Stimulated activated CD8-positive, alpha-beta memory T cell treated with anti-CD3 and anti-CD28 coated beads, Interleukin-7, amount 100 ng/mL, for 1 hour (primary cell): ENCODE measurements around the gene PRKCE.
A peak's percentile ranks its signal among the peaks of the same experiment; 100 is the strongest.

Experiments used
- DNase-seq, 2 donors: peaks; one replicate each; pipeline ENCODE4 v3.0.0-alpha.2; 2020; ENCODE audit warnings: low read depth in 2 of 2

Gene PRKCE

DNA sequence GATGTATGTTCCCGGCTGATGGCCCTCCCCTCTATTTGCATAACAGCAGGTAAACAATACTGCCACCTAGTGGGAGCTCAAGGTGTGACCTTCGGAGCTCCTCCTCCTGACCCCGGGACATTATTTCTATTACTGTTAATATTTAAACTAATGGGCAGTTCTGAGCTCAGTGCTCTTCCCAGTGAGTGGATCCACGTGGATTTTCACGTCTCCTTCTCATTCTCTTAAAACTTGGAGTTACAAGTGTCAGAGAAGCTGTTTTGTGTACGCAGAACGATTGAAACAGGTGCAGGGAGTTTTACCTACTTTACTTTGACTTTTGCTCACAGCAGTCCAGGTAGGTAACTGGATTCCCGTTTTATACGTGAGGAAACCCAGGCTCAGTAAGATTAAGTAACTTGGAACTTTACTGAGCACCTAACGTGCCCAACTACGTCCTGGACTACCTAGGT is 127.3 kb downstream of the PRKCE start:
- DNase-seq, result peak; percentile 38 to 51

DNA sequence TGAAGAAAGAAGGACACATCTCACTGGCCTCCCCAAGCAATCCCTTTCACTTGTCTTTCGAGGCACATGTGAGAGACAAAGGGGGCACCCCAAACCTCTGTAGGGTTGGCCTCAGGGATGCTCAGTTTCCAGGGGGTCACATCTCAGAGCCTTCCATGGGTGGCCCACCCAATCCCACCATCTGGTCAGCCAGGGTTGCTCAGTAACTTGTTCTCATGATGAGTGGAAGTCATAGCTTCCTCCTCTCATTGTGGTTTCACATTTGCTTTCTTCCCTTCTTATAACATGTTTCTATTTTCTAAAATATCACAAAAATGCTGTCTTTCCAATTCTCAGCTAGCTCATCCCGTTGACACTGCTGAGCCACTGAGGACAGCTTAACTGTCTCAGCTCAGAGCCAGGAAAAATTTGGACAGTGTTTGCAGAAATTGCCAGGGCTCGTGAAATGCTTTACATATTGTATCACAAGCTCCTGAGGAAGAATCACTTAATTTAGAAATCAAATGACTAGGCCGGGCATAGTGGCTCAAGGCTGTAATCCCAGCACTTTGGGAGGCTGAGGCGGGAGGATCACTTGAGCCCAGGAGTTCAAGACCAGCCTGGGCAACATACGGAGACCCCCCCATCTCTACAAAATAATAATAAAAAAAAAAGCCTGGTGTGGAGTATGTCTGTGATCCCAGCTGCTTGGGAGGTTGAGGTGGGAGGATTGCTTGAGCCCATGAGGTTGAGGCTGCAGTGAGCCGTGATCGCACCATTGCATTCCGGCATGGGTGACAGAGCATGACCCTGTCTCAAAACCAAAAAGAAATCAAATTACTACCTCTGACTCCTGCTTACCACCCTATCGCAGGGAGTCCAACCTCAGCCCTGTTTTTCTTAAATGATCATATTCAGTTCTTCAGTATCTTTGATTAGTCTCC is 129.3 kb downstream of the PRKCE start:
- no peak for DNase-seq

DNA sequence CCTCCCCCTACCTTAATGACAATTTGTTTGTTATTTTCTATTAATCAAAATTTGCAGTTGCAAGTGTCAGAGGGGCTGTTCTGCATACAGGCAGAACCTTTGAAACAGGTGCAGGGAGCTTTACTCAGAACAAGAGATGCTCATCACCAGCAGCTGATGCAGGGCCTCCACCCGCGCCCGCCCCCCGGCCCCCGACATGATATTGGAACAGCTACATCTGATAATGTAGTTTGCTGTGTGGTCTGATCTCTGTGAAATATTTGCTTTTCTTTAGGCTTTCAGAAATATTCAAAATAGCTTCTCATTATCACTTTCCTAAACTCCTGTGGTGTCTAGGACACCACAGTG is 130.0 kb downstream of the PRKCE start:
- DNase-seq, result no peak

DNA sequence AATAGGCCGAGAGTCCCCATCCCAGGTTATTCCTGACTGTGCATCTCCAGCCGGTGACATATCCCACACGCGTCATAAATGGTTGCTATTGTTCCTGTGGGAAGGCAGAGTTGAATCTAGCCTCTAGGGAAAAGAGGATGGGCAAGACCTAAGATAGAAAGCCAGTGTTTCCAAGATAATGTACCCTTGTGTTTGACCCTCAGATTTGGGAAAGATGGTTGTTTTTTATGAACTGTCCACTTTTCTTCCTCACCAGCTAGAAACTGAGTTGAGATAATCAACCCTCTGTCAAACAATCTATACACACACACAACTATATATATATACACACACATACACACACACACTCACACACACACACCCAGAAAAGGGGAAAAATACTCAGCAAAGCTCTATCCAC is 131.0 kb downstream of the PRKCE start:
- no peak for DNase-seq

DNA sequence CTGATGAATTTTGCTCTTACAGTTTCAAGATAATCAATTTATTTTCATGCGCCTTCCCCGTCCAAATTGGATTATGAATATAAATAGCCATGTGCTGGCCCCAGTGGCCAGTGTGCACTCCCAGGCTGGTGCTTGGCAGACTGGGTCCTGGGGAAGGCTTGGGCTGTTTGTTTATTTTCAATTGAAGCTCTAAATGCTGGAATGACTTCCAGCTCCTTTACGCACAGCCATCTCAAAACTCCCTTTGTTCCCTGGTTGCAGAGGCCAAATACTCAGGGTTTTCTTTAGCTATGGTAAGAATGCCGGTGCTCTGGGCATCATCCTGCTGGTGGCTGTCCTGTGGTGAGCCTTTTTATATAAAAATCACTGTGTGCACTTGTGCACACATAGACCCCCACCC is 131.5 kb downstream of the PRKCE start:
- DNase-seq, result no peak

DNA sequence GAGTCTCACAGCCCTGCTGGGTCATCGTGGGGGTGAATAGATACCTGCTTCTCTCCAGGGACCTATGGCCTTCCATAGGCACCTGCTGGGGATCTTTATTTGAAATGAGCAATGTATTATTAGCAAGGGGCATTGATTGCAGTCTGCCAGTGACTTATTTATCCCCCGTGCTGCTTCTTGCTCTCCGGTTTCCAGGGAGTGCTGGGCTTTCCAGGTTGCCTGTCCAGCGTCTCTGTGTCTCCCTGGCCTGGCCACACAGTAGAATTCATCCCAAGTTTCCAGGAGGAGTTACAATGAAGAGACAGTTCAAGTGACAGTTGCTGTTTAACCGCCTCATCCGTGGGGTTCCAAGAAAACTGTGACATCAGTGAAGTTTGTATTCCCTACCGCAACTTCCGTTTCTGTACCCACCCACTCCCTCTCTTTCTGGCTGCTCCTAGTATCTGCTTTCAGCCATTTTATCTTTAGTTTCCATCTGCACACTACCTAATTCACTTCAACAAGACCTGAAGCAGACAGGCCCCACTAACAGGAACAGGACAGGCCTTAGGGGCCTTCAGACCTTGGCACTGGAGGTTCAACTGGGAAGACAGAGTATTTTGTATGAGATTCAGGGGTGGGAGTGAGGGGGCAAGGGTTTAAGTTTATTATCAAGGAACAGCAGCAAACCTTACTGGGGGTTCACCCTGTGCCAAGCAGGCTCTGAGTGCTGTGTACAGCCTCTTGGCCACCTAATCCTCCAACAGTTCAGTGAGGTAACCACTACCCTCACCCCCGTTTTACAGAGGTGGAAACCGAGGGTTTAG is 134.8 kb downstream of the PRKCE start:
- no peak for DNase-seq

DNA sequence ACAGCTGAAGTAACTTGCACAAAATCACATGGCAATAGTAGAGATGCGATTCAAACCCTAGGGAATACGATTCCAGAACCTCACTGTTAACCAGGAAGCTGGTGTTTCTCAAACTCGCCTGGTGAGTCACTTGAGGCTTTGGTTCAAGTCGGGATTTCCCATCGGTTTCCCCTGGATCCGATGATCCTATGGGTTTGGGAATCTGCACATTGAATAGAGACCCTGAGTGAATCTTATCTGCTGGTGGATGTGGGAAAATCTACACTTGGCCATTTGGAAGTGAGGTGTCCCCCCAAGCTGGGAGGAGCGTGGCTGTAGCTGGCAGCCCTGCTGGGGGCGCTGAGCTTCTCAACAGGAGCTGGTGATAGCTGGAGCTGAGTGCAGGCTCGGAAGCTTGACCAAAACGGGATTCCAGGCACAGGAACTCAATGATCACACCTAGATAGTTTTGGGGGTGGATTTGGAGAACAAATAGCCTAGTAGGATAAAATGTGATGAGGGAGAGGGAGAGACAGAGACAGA is 135.4 kb downstream of the PRKCE start:
- DNase-seq, result no peak

DNA sequence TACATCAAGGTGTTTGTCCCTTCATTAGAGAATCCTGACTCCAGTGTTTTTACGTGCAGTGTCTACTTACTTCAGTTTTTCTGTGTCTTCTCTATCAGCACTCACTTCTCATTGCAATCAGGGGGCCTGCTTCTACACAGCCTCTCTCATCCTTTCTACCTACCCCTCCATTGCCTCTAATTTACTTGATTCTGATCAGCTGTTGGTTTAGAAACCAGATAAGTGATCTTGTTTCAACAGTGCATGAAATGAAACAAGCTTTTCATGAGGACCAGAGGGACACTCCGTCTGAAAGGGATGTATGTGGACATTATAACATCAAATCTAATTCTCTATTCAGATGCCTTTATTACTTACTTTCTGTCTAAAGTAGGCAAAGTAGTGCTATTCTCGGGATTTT is 136.9 kb downstream of the PRKCE start:
- no peak for DNase-seq

DNA sequence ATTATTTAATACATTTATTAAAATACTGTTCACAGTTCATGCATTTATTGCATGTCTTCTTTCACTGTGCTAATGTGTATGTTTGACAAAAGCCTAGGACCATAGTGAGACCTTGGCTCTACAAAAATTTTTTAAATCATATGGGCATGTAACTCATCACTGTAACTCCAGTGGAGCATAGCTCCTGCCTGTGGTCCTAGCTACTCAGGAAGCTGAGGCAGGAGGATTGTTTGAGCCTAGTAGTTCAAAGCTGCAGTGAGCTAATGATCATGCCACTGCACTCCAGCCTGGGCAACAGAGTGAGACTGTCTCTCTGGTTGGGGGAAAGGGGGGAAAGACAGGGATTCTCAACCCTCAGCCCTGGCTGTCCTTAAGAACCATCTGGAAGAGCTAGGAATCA is 137.8 kb downstream of the PRKCE start:
- no peak for DNase-seq

DNA sequence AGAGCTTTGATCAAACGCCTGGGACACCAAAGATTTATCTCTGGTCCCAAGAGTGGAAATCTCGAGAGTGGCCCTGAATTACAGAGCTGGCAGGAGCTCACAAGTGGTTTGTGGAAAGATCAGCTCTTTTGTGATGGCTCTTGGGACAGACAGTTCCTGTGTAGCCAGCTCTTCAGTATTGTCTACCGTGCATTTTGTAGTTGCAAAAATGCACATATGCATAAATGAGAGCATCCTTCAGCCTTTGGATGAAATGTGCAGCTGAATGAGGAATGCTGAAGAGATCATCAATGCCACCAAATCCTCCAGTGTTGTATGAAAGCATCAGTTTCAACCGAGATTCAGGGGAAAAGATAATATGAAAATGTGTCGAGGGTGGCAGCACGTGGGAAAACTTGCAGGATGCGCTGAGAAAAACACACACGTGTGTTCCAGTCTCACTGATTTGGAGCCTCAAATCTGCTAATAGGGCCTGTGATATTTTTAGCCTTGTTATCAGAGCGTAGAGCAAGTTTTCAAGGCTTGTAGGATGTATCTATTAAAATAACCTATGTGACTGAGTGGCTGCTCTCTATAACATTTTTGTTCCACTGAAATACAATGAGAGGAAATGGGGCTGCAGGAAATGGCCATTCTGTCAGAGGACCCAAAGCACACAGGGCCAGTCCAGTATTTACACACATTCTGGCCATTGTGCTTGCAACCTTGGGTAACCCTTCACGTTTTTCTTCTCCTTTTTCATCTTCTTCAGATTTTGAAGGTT is 138.7 kb downstream of the PRKCE start:
- DNase-seq, result no peak

DNA sequence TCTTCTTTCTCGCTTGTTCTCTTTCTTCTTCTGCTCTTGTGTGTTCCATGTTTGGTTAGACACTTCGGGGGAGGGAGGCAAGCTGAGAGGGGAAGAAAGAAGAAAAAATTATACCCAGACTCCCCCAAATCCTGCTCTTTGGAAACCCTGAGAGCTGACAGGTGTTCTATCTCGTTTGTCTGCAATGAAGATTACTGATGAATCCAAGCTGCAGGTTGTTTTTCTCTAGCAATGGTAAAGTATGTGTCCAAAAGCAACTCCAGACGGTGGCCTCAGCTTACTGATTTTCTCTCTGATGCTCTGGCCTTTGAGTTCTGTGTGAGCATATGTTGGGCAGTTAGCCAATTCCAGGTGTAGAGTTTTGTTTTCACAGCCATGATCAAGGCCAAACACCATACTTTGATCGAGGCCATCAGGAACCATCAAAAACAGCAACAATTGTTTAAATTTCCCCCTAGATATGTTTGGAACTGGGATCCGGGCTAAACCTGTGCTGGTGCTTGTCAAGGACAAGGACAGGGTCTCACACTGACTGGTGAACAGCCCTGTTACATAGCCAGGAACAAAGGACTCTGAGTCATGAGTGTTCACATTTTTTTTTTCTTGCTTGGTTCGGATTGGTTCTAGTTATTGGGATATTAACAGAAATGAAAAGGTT is 142.0 kb downstream of the PRKCE start:
- no peak for DNase-seq

DNA sequence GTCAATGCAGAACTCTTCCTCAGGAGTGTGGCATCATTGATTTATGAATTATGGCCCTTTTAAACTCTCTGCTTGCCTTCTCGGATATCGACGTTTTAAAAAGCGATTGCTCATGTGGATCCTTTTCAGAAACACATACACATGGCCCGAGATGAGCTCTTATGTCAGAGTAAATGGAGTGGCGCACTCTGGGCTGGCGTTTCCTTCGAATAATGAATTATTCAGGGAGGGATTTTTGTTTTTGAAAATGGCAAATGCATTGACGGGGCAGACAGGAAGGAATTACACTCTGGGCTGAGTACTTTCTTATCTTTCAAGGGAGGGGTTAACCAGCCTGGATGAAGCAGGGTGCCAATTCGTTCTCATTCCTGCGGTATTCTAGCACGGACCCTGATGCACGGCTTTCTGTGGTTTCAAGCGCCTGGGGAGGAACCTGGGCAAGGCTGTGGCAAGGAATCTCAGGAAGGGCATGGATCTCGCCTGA is 142.7 kb downstream of the PRKCE start:
- DNase-seq, result no peak

DNA sequence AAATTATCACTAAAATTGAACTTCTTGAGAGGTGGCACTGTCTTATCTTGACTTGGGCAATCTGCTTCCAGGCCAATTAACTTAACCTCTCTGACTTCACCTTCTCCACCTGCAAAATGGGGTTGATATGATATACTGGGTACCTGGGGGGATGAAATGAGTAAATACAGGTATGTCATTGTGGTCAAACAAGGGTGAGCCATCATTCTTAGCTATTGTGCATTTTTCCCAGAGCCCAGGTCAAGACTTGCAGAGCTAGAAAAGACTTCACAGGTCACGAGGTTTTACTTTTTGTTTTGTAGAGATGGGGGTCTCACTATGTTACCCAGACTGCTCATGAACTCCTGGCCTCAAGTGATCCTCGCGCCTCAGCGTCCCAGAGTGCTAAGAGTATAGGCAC is 145.0 kb downstream of the PRKCE start:
- DNase-seq, result no peak

DNA sequence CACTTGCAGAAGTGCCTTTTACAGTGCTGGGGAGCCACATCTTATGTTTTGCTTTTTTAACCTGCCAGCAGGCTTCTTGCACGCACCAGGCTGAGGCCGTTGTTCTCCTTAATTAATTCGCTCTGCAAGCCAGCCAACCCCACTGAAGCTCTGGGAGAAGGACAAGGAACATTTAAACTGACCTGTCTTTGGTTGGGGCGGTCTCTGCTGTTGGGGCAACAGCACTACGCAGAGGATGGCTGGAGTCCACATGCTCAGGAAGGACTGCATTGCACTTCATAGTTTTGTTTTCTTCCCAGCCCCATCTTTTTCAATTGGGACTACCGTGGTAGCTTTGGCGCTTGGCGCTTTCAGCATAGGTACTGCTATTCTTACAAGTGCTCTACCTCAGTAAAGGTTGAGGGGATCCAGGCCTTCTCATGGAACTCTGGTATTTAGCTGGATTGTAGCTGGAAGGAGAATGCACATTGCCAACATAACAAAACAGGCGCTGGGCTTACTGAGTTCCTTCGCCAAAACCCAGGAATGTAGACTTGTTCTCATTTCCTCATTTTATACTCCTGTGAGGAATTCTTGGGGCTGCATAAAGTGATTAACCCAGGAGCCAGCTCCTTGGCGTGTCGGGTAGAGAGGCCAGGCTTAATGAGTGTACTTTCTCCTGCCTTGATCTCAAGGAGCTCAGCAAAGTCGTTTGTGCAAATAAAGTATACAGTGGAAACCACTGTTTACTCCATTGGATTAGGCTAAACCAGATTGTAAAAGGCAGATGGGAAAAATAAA is 146.2 kb downstream of the PRKCE start:
- DNase-seq, result no peak

DNA sequence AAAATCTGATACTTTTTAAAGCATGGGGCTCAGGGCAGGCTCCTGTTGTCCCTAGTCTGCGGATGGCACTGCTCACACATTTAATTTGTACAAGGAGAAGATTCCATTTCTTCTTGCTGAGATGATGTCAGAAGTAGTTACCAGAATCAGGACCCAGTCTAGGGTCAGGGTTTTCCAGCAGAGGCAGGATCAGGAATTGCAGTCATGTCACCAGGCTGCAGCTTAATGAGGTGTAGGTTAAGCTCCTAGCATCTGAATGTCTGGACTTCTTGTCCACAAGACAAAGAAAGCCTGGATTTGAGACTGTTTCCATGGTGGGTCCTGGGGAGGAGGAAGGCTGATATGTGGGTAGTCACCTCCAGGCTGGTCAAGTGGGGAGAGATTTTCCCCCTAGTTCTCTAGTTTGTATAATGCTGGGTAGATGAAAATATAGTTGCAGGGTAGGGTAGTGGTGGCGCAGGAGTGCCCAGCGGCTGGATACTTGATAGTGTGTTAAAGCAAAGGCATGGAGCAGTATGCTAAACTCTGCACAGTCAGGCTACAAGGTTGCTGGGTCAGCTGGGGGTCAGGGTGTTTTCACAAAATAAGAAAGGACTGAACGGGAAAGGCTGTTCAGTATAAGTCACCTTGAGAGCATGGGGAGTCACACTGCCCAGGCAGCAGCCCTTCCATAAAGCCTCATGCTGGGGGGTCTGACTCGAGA is 148.4 kb downstream of the PRKCE start:
- DNase-seq, result no peak

DNA sequence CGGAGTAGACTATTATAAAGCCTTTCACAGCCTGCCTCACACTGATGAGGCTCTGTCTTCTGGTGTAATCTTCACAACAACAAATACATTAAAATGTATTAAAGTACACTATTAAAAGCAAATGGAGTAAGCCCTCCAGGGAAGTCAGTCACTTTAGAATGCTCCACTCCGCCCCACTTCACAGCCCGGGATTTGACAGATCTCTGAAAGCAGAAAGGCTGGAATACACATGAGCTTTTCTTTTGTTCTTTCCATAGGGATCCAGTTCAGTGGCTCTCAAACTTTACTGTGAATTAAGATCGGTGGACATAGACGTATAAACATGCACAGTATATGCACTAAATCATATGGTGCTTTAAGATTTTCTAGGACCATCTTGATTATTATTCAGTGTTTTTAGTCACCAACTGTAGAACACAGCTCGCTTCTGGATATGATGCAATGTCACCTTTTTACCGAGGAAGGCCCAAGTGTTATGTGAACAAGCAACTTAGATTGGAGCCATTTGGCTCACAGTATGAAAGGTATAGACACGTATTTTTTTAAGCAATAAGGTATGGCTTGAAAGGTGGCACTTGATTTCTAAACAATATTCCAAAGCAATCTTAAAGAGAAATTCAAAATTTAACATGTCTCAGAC is 151.1 kb downstream of the PRKCE start:
- DNase-seq, result no peak

DNA sequence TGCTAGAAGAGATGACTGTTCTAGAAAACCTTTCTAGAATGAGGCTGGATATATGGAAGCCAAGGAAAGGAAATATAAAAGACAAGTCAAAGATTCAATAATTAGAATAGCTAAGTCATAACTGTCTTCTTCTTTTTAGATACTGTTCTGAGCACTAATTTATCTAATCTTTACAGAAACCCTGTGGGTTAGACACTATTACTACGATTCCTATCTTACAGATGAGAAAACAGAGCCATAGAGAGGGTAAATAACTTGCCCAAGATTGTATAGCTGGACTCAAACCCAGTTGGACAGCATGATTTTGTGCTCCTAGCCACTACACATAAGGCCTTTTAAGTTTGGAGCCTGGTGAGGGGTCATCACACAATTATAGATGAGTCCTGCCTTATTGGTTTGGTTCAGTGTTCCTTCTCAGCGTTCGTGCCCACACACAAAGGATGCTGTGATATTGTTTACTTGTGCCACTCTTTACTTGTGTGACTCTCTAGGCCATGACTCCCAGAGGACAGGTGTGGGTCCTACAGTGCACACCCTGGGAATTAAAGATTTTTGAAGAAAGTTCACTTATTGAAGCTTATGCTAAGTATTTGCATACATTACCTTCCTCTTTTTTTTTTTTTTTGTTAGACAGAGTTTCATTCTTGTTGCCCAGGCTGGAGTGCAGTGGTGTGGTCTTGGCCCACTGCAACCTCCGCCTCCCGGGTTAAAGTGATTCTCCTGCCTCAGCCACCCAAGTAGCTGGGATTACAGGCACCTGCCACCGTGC is 153.7 kb downstream of the PRKCE start:
- DNase-seq, result no peak

DNA sequence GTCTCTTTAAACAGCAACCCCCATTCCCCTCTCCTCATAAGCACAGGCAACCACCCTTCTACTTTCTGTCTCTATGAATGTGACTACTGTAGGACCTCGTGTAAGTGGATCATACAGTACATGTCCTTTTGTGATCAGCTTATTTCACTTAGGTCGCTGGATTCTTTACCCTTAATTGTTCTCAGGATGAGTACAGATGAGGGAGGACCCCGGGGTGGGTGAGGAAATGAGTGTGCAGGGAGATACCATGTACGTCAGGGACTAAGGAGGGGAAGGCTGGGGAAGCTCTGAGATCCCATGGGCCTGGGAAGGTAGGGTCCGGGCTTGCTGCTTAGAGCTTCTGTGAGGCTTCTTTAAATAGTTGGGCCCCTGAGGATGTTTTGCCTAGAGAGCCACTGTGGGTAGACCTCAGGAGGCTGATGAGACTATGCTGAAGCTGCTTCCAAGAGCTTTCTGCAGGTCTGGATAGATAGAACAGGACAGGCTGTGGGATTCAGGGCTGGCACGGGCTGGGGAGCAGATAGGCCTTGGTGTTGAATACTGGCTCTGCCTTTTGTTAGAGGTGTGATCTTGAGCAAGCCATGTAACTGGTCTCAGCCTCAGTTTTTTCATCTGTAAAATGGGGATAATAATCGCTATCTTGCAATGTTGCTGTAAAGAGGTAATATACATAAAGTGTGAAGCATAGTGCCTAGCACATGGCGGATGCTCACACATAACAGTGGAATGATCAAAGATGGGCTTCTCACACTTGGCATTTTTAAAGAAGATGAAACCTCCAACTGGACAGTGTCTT is 155.3 kb downstream of the PRKCE start:
- no peak for DNase-seq
